ENCODE results near the gene LPCAT2. TPM values are rescaled to one million over a fixed set of nuclear protein-coding genes. Genes with fewer than 3 reads are reported as not detected.
A peak's percentile ranks its signal among the peaks of the same experiment; 100 is the strongest.

The LPCAT2 gene
- total and polyA plus RNA-seq, 2 of the 13 experiments (the other 11 are each of a cell fraction or from before 2014, with no cell fraction given), result 9.9 to 17.6 TPM

GRCh38 chr16:55502801-55503366 is 6.0 kb upstream of the LPCAT2 start (continued):
- TF ChIP-seq ASH2L (IDR thresholded peaks at IDR 0.05; ENCODE audit: insufficient read length, low read depth, low read length) (no peak), ZNF652 (CRISPR knock-in tag; IDR thresholded peaks at IDR 0.05; ENCODE audit: borderline replicate concordance, low read depth) (no peak), ZSCAN9 (CRISPR knock-in tag; IDR thresholded peaks at IDR 0.05; ENCODE audit: borderline replicate concordance) (no peak), HHEX (CRISPR knock-in tag; IDR thresholded peaks at IDR 0.05) (no peak), ZNF234 (CRISPR knock-in tag; conservative IDR thresholded peaks at IDR 0.05) (no peak), TEAD3 (CRISPR knock-in tag; optimal IDR thresholded peaks at IDR 0.05; ENCODE audit: borderline replicate concordance) (peak; percentile 75), SKI (IDR thresholded peaks at IDR 0.05; ENCODE audit: partially characterized antibody) (no peak), ZNF501 (CRISPR knock-in tag; IDR thresholded peaks at IDR 0.05) (no peak), ZFP62 (CRISPR knock-in tag; IDR thresholded peaks at IDR 0.05) (no peak), SIX1 (CRISPR knock-in tag; IDR thresholded peaks at IDR 0.05; ENCODE audit: borderline replicate concordance) (no peak), DRAP1 (CRISPR knock-in tag; IDR thresholded peaks at IDR 0.05) (no peak), YY1 (IDR thresholded peaks at IDR 0.05; ENCODE audit: insufficient read depth, insufficient replicate concordance, low read depth, low read length) (peak; percentile 11), MTA3 (CRISPR knock-in tag; IDR thresholded peaks at IDR 0.05) (no peak), KLF9 (CRISPR knock-in tag; IDR thresholded peaks at IDR 0.05; ENCODE audit: low read depth) (no peak), TAF1 (CRISPR knock-in tag; IDR thresholded peaks at IDR 0.05) (no peak), KLF13 (CRISPR knock-in tag; IDR thresholded peaks at IDR 0.05) (no peak), ZFP90 (CRISPR knock-in tag; IDR thresholded peaks at IDR 0.05; ENCODE audit: borderline replicate concordance) (no peak), ZNF746 (CRISPR knock-in tag; IDR thresholded peaks at IDR 0.05) (peak; percentile 51; the same call in 1 of the 2 replicates), HMG20A (CRISPR knock-in tag; IDR thresholded peaks at IDR 0.05; ENCODE audit: borderline replicate concordance) (peak; percentile 89), ZNF574 (CRISPR knock-in tag; IDR thresholded peaks at IDR 0.05) (0 out of 2 replicates have a peak, but pooled peaks have one; percentile 40), MBD4 (IDR thresholded peaks at IDR 0.05; ENCODE audit: borderline replicate concordance, low read length) (no peak), ATF2 (CRISPR knock-in tag; IDR thresholded peaks at IDR 0.05) (0 out of 2 replicates have a peak, but pooled peaks have one; percentile 28), FOXC1 (CRISPR knock-in tag; IDR thresholded peaks at IDR 0.05; ENCODE audit: borderline replicate concordance) (no peak)
- TF ChIP-seq, protein P1, sequence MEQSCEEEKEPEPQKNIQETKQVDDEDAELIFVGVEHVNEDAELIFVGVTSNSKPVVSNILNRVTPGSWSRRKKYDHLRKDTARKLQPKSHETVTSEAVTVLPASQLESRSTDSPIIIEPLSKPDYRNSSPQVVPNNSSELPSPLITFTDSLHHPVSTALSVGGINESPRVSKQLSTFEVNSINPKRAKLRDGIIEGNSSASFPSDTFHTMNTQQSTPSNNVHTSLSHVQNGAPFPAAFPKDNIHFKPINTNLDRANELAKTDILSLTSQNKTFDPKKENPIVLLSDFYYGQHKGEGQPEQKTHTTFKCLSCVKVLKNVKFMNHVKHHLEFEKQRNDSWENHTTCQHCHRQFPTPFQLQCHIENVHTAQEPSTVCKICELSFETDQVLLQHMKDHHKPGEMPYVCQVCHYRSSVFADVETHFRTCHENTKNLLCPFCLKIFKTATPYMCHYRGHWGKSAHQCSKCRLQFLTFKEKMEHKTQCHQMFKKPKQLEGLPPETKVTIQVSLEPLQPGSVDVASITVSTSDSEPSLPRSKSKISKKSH (CRISPR knock-in tag; IDR thresholded peaks at IDR 0.05; ENCODE audit: borderline replicate concordance), result 0 out of 2 replicates have a peak, but pooled peaks have one; percentile 46

Data from HepG2 (cell line).